HEK293 (cell line): ENCODE measurements around the gene RHBDD2.
"Not testable (repeated sequence)": the region's sequence is repeated elsewhere in the genome, so short reads cannot be mapped to it uniquely, and the experiment has no call there.

ENCODE experiments used
- CTCF ChIA-PET: fragments of 350-600 bp; formaldehyde crosslinking; extraction: SDS; loops from one replicate; lab custom pipeline; 2021; ENCODE audit warnings: antibody characterized with exemption; lab: Yijun Ruan, JAX
- POLR2A ChIA-PET: fragments of 300-600 bp; formaldehyde crosslinking; extraction: SDS; loops from one replicate; lab custom pipeline; 2020; ENCODE audit warnings: antibody characterized with exemption, inconsistent platforms; lab: Yijun Ruan, JAX
- H3K27ac ChIP-seq: fragments of 200-500 bp; sonication (Bioruptor generic); 2 replicates; pipeline ENCODE4 v1.5.1; 2014; ENCODE audit warnings: low read depth, low read length, control low read depth, inconsistent platforms; ENCODE audit errors: extremely low read depth
- H3K36me3 ChIP-seq, 2 experiments: fragments of 200-500 bp in 1 of 2; sonication (Bioruptor generic) in 1 of 2; 1 replicate in 1 of 2; 2 replicates in 1 of 2; pipeline ENCODE4 v1.5.1; 2014 to 2017; ENCODE audit warnings: inconsistent platforms in 2 of 2, low read length in 2 of 2; ENCODE audit not compliant: control insufficient read depth in 2 of 2, insufficient read depth in 1 of 2
- H3K4me1 ChIP-seq: fragments of 200-500 bp; sonication (Bioruptor generic); 2 replicates; pipeline ENCODE4 v1.5.1; 2014; ENCODE audit warnings: mild to moderate bottlenecking, low read length, inconsistent platforms; ENCODE audit not compliant: control insufficient read depth, insufficient read depth
- H3K4me3 ChIP-seq: 2 replicates; pipeline ENCODE4 v1.5.1; 2011; ENCODE audit warnings: low read depth, mild to moderate bottlenecking, control low read depth, low read length, moderate library complexity
- H3K9me3 ChIP-seq: fragments of 200-500 bp; sonication (Bioruptor generic); 2 replicates; pipeline ENCODE4 v1.5.1; 2014; ENCODE audit warnings: low read depth, low read length, inconsistent platforms; ENCODE audit not compliant: control insufficient read depth, insufficient read depth
- IKZF3 ChIP-seq: fragments of 450-650 bp; IDR thresholded peaks from 2 replicates; pipeline ENCODE4 v1.5.0; 2018; ENCODE audit warnings: missing biosample characterization, mild to moderate bottlenecking, missing genetic modification characterization, moderate library complexity
- OVOL3 ChIP-seq: fragments of 450-650 bp; formaldehyde crosslinking; IDR thresholded peaks from 2 replicates; pipeline ENCODE4 v1.5.1; 2016; ENCODE audit warnings: missing biosample characterization, missing genetic modification characterization
- SCRT2 ChIP-seq: fragments of 450-650 bp; formaldehyde crosslinking; IDR thresholded peaks from 2 replicates; pipeline ENCODE4 v1.5.1; 2016; ENCODE audit warnings: missing biosample characterization, missing genetic modification characterization
- SP7 ChIP-seq: fragments of 450-650 bp; formaldehyde crosslinking; IDR thresholded peaks from 2 replicates; pipeline ENCODE4 v1.5.1; 2016; ENCODE audit warnings: missing biosample characterization, missing genetic modification characterization
- ZNF114 ChIP-seq: fragments of 450-650 bp; formaldehyde crosslinking; IDR thresholded peaks from 2 replicates; pipeline ENCODE4 v1.5.0; 2017; ENCODE audit warnings: missing biosample characterization, missing genetic modification characterization
- ZNF341 ChIP-seq: fragments of 450-650 bp; formaldehyde crosslinking; IDR thresholded peaks from 2 replicates; pipeline ENCODE4; 2016; ENCODE audit warnings: low read depth, missing biosample characterization, missing genetic modification characterization
- ZNF354C ChIP-seq: fragments of 450-650 bp; formaldehyde crosslinking; IDR thresholded peaks from 2 replicates; pipeline ENCODE4 v1.5.1; 2016; ENCODE audit warnings: missing biosample characterization, missing genetic modification characterization, low read depth, borderline replicate concordance
- ZNF624 ChIP-seq: fragments of 450-650 bp; formaldehyde crosslinking; IDR thresholded peaks from 2 replicates; pipeline ENCODE4 v1.5.1; 2017; ENCODE audit warnings: missing biosample characterization, missing genetic modification characterization
- ZNF843 ChIP-seq: fragments of 450-650 bp; formaldehyde crosslinking; IDR thresholded peaks from 2 replicates; pipeline ENCODE4 v1.5.1; 2016; ENCODE audit warnings: missing biosample characterization, missing genetic modification characterization
- TF ChIP-seq, protein P1 (sequence below): fragments of 450-650 bp; formaldehyde crosslinking; conservative IDR thresholded peaks from 2 replicates; pipeline ENCODE4 v1.5.1; 2016; ENCODE audit warnings: low read depth, missing biosample characterization, missing genetic modification characterization
- TF ChIP-seq, protein P2 (sequence below): fragments of 450-650 bp; formaldehyde crosslinking; IDR thresholded peaks from 2 replicates; pipeline ENCODE4 v1.5.1; 2016; ENCODE audit warnings: missing biosample characterization, missing genetic modification characterization
- TF ChIP-seq, protein P3 (sequence below): fragments of 450-650 bp; formaldehyde crosslinking; IDR thresholded peaks from 2 replicates; pipeline ENCODE4 v1.5.1; 2017; ENCODE audit warnings: missing biosample characterization, missing genetic modification characterization
- TF ChIP-seq, protein P4 (sequence below): fragments of 450-650 bp; formaldehyde crosslinking; IDR thresholded peaks from 2 replicates; pipeline ENCODE4 v1.5.1; 2016; ENCODE audit warnings: missing biosample characterization, missing genetic modification characterization
- TF ChIP-seq, protein P5 (sequence below): fragments of 450-650 bp; formaldehyde crosslinking; IDR thresholded peaks from 2 replicates; pipeline ENCODE4 v1.5.1; 2016; ENCODE audit warnings: missing biosample characterization, missing genetic modification characterization
- TF ChIP-seq, protein P6 (sequence below): fragments of 450-650 bp; formaldehyde crosslinking; IDR thresholded peaks from 2 replicates; pipeline ENCODE4 v1.5.1; 2016; ENCODE audit warnings: missing biosample characterization, missing genetic modification characterization
- TF ChIP-seq, protein P7 (sequence below): fragments of 450-650 bp; formaldehyde crosslinking; IDR thresholded peaks from 2 replicates; pipeline ENCODE4 v1.5.1; 2016; ENCODE audit warnings: missing biosample characterization, missing genetic modification characterization

RHBDD2 gene

DNA sequence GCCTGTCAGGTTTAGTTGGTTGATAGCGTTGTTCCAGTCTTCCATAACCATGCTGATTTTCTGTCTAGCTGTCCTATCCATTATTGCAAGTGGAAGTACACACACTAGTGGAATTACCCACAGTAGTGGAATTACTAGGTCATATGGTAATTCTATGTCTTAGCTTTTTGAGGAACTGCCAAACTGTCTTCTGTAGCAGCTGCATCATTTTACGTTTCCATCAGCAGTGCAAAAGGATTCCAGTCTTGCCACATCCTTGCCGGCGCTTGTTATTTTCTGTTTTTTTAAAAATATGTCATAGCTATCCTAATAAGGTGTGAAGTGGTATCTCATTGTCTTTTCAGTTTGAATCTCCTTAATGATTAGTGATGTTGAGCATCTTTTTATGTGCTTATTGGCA, 17.2 kb upstream of the RHBDD2 start:
- TF ChIP-seq, protein P1, sequence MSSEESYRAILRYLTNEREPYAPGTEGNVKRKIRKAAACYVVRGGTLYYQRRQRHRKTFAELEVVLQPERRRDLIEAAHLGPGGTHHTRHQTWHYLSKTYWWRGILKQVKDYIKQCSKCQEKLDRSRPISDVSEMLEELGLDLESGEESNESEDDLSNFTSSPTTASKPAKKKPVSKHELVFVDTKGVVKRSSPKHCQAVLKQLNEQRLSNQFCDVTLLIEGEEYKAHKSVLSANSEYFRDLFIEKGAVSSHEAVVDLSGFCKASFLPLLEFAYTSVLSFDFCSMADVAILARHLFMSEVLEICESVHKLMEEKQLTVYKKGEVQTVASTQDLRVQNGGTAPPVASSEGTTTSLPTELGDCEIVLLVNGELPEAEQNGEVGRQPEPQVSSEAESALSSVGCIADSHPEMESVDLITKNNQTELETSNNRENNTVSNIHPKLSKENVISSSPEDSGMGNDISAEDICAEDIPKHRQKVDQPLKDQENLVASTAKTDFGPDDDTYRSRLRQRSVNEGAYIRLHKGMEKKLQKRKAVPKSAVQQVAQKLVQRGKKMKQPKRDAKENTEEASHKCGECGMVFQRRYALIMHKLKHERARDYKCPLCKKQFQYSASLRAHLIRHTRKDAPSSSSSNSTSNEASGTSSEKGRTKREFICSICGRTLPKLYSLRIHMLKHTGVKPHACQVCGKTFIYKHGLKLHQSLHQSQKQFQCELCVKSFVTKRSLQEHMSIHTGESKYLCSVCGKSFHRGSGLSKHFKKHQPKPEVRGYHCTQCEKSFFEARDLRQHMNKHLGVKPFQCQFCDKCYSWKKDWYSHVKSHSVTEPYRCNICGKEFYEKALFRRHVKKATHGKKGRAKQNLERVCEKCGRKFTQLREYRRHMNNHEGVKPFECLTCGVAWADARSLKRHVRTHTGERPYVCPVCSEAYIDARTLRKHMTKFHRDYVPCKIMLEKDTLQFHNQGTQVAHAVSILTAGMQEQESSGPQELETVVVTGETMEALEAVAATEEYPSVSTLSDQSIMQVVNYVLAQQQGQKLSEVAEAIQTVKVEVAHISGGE (tag by site-specific recombination): no peak
- TF ChIP-seq ZNF624 (tag by site-specific recombination) (no peak), IKZF3 (tag by site-specific recombination) (no peak), ZNF843 (tag by site-specific recombination) (no peak), OVOL3 (no peak), SCRT2 (no peak), ZNF341 (tag by site-specific recombination) (no peak), SP7 (tag by site-specific recombination) (no peak), ZNF354C (tag by site-specific recombination) (no peak), ZNF114 (tag by site-specific recombination) (no peak)
- TF ChIP-seq, protein P2, sequence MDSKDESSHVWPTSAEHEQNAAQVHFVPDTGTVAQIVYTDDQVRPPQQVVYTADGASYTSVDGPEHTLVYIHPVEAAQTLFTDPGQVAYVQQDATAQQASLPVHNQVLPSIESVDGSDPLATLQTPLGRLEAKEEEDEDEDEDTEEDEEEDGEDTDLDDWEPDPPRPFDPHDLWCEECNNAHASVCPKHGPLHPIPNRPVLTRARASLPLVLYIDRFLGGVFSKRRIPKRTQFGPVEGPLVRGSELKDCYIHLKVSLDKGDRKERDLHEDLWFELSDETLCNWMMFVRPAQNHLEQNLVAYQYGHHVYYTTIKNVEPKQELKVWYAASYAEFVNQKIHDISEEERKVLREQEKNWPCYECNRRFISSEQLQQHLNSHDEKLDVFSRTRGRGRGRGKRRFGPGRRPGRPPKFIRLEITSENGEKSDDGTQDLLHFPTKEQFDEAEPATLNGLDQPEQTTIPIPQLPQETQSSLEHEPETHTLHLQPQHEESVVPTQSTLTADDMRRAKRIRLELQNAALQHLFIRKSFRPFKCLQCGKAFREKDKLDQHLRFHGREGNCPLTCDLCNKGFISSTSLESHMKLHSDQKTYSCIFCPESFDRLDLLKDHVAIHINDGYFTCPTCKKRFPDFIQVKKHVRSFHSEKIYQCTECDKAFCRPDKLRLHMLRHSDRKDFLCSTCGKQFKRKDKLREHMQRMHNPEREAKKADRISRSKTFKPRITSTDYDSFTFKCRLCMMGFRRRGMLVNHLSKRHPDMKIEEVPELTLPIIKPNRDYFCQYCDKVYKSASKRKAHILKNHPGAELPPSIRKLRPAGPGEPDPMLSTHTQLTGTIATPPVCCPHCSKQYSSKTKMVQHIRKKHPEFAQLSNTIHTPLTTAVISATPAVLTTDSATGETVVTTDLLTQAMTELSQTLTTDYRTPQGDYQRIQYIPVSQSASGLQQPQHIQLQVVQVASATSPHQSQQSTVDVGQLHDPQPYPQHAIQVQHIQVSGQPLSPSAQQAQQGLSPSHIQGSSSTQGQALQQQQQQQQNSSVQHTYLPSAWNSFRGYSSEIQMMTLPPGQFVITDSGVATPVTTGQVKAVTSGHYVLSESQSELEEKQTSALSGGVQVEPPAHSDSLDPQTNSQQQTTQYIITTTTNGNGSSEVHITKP (tag by site-specific recombination): no peak
- TF ChIP-seq, protein P3, sequence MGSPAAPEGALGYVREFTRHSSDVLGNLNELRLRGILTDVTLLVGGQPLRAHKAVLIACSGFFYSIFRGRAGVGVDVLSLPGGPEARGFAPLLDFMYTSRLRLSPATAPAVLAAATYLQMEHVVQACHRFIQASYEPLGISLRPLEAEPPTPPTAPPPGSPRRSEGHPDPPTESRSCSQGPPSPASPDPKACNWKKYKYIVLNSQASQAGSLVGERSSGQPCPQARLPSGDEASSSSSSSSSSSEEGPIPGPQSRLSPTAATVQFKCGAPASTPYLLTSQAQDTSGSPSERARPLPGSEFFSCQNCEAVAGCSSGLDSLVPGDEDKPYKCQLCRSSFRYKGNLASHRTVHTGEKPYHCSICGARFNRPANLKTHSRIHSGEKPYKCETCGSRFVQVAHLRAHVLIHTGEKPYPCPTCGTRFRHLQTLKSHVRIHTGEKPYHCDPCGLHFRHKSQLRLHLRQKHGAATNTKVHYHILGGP (tag by site-specific recombination): no peak
- TF ChIP-seq, protein P4, sequence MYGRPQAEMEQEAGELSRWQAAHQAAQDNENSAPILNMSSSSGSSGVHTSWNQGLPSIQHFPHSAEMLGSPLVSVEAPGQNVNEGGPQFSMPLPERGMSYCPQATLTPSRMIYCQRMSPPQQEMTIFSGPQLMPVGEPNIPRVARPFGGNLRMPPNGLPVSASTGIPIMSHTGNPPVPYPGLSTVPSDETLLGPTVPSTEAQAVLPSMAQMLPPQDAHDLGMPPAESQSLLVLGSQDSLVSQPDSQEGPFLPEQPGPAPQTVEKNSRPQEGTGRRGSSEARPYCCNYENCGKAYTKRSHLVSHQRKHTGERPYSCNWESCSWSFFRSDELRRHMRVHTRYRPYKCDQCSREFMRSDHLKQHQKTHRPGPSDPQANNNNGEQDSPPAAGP (tag by site-specific recombination): no peak
- TF ChIP-seq, protein P5, sequence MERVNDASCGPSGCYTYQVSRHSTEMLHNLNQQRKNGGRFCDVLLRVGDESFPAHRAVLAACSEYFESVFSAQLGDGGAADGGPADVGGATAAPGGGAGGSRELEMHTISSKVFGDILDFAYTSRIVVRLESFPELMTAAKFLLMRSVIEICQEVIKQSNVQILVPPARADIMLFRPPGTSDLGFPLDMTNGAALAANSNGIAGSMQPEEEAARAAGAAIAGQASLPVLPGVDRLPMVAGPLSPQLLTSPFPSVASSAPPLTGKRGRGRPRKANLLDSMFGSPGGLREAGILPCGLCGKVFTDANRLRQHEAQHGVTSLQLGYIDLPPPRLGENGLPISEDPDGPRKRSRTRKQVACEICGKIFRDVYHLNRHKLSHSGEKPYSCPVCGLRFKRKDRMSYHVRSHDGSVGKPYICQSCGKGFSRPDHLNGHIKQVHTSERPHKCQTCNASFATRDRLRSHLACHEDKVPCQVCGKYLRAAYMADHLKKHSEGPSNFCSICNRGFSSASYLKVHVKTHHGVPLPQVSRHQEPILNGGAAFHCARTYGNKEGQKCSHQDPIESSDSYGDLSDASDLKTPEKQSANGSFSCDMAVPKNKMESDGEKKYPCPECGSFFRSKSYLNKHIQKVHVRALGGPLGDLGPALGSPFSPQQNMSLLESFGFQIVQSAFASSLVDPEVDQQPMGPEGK: no peak
- TF ChIP-seq, protein P6, sequence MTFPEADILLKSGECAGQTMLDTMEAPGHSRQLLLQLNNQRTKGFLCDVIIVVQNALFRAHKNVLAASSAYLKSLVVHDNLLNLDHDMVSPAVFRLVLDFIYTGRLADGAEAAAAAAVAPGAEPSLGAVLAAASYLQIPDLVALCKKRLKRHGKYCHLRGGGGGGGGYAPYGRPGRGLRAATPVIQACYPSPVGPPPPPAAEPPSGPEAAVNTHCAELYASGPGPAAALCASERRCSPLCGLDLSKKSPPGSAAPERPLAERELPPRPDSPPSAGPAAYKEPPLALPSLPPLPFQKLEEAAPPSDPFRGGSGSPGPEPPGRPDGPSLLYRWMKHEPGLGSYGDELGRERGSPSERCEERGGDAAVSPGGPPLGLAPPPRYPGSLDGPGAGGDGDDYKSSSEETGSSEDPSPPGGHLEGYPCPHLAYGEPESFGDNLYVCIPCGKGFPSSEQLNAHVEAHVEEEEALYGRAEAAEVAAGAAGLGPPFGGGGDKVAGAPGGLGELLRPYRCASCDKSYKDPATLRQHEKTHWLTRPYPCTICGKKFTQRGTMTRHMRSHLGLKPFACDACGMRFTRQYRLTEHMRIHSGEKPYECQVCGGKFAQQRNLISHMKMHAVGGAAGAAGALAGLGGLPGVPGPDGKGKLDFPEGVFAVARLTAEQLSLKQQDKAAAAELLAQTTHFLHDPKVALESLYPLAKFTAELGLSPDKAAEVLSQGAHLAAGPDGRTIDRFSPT (tag by site-specific recombination): no peak
- TF ChIP-seq, protein P7, sequence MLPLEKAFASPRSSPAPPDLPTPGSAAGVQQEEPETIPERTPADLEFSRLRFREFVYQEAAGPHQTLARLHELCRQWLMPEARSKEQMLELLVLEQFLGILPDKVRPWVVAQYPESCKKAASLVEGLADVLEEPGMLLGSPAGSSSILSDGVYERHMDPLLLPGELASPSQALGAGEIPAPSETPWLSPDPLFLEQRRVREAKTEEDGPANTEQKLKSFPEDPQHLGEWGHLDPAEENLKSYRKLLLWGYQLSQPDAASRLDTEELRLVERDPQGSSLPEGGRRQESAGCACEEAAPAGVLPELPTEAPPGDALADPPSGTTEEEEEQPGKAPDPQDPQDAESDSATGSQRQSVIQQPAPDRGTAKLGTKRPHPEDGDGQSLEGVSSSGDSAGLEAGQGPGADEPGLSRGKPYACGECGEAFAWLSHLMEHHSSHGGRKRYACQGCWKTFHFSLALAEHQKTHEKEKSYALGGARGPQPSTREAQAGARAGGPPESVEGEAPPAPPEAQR (tag by site-specific recombination): no peak
- ChIA-PET CTCF (interaction anchor here (1.0 kb wide), 1 partner anchor 159 kb away, joined by 8 read pairs; no protein-coding TSS in a partner anchor), POLR2A (interaction anchor here (0.7 kb wide), 1 partner anchor 70 kb away, joined by 3 read pairs; no protein-coding TSS in a partner anchor)
- H3K36me3 ChIP-seq: no peaks in the 10 kb centered on the region
- H3K27ac ChIP-seq: no peak overlapping the region
- no peaks in the 10 kb centered on the region for H3K9me3 ChIP-seq
- no peak overlapping the region for H3K4me3 ChIP-seq
- H3K4me1 ChIP-seq: no peaks in the 10 kb centered on the region

DNA sequence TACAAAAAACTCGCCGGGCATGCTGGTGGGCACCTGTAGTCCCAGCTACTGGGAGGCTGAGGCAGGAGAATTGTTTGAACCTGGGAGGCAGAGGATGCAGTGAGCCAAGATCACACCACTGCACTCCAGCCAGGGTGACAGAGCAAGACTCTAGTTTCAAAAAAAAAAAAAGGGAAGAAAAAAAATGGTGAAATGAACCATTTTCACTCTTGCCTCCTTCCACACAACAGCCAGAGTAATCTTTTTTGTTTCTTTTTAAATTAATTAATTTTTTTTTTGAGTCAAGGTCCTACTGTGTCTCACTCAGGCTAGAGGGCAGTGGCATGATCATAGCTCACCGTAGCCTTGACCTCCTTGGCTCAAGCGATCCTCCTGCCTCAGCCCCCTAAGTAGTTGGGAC, 14.6 kb upstream of the RHBDD2 start:
- H3K27ac ChIP-seq, H3K4me3 ChIP-seq, H3K36me3 ChIP-seq, POLR2A ChIA-PET, H3K4me1 ChIP-seq, H3K9me3 ChIP-seq: not testable (repeated sequence)
- CTCF ChIA-PET: interaction anchor here (0.7 to 3.2 kb wide), 4 partner anchors 10 to 299 kb away, joined by 4 to 86 read pairs (median 8); no protein-coding TSS in a partner anchor
